Head of caudate nucleus (tissue), 42 donors: ENCODE measurements around the gene MRPL33.

ENCODE experiments used
- DNase-seq, 42 donors: peaks; one replicate each; pipeline versions ENCODE4 v3.0.0 to v3.0.0-alpha.2; 2020 to 2021; ENCODE audit warnings: mixed read lengths in 7 of 42
- intact Hi-C: fragments of 100-400 bp; cut with DNase I; formaldehyde crosslinking; loops from one replicate; pipeline ENCODE4 v1.15.0; 2022

Gene MRPL33

DNA sequence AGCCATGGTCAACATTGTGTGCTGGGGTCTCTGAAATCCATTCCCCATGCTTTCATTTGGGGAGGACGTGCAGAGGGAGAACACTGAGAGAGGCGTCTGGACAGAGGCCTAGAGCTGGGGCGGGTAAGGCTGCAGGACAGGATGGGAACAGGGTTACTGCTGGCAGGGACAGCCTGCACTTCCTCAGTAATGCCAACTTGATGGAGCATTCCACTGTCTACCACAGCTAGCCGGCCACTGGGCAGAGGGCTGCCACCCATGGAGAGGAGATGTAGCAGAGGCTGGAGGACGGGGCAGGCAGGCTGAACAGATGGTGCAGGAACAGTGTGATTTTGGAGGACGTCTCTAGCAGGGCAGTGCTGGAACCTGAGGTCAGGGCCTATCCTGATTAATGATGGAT is 29.3 kb downstream of the MRPL33 start:
- intact Hi-C loops: no loop called here
- no peak for DNase-seq

DNA sequence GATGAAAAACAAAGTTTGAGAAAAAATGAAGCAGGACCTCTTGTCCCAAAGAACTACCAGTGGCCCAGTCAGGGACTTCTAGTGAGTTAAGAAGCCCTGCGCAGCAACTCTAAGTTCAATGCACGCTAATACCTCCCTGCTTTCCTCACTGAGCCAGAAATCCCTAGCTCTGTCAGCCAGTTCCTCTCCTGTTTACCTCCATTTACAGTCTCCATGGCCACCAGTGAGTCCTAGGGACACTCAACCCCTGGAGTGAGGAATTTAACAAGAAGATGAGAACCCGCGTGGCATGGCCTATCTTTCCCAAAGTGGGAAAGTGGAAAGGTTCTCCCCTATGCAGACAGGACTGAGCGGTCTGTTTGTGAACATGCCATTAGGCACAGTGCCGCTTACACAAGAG is 31.0 kb downstream of the MRPL33 start:
- DNase-seq: no peak
- intact Hi-C loops: no loop called here

DNA sequence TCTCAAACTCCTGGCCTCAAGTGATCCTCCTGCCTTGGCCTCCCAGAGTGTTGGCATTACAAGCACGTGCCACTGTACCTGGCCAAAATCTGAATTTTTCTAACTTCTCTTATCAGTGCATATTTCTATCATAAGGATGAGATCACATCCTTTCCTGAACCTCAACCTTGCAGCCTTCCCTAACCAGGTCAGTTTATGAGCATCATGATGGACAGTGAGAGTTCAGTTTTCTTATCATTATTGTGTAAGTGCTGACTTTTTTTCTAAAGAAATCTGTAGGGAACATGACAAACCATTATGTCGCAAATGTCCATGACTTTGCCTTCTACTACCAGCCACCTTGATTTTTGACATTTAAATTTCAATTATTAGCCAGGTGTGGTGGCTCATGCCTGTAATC is 31.5 kb downstream of the MRPL33 start:
- intact Hi-C loops: no loop called here
- DNase-seq: no peak

DNA sequence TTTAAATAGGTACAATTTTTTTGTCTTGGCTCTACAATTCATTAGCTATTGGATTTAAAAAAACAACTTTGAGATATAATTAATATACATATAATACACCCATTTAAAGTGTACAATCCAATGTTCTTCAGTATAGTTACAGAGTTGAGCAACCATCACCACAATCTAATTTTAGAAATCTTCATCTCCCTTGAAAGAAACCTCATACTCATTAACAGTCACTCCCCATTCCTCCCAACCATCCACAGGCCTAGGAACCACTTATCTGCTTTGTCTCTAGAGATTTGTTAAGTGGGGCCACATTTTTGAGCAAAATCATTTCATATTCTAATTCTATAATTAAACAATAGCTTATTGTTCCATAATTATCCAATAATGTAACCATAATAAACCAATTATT is 32.6 kb downstream of the MRPL33 start:
- DNase-seq: no peak
- intact Hi-C loops: no loop called here

DNA sequence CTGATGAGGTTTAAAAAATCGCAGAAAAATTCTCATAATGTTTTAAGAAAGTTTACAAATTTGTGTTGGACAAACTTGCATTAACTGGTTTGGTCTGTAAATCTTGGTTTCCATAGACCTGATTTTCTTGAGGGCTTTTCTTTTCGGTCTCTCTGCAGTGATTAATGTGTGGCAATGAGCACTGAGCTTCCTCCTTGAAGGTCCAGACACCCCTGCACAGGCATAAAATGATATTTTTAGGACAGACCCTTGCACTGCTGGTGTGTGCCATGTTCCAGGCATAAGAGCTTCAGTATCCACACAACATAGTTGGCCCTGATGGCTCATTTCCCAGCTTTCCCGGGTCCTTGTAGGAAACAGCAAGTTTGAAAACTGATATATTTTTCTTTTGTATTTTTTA is 33.7 kb downstream of the MRPL33 start:
- no peak for DNase-seq
- intact Hi-C loops: no loop called here

DNA sequence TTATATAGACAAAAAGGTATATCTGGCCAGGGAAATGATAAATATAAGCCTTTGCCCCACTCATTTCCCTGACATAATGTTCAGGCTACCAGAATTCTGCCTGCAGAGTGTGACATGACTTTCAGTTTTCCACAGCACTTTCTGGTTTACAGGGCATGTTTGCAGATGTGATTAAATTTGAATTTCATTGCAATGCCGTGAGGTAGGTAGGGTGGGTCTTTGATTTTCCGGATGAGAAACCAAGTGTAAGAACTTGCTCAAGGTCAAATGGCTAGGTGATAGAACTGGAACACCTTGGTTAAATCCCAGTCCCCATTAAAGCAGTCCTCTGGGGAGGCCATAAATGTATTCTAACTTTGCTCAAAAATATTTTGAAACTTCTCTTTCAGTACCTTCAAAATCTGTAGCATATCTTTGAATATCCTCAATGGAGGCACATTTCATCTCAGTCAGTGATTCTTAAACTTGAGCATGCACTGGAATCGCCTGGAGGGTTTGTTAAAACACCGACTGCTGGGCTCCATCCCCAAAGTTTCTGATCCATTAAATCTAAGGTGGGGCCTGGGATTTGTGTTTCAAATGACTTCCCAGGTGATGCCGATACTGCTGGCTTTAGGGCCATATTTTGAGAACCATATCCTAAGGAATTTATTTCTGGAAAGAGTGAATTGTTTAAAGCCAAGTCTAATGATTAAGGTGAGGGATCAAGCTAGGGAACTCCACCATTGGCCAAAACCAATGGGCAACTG is 35.0 kb downstream of the MRPL33 start:
- no peak for DNase-seq

DNA sequence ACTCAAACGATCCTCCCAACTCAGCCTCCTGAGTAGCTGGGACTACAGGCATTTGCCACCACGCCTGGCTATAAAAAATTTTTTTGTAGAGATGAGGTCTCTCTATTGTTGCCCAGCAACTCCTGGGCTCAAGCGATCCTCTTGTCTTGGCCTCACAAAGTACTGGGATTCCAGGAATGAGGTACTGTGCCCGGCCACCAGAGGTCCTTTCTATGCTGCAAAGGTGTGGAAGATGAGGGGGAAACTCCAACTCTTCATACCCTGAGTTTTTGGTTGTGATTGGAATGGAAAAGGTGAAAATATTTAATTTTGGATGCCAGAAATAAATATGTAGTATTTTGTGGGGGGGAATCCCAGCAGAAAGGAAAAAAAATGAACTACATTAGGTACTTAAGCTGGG is 36.0 kb downstream of the MRPL33 start:
- intact Hi-C loops: no loop called here
- peak in 20 of 42 donors; percentile 8 to 58 (median 24) for DNase-seq

More for the DNA sequence above, 35.0 kb downstream of the MRPL33 start:
- intact Hi-C loops: no loop called here

DNA sequence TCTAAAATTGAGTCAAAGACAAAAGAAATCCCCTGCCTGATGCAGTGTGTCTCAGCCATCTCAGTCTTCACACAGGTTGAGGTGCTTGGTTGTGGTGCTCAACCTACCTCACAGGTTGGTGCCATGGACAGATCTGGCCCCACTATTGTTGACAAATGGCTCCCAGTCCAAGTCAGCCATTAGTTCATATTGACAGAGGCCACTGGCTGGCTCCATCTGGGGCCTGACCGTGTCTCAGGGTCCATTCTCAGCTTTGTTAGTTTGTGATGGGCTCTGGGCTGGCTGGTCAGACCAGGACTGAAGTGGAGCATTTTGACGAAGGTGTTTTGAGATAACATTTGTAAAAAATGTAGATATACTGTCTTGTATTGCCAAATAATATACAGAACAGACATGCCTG is 36.9 kb downstream of the MRPL33 start:
- no peak for DNase-seq
- intact Hi-C loops: no loop called here

DNA sequence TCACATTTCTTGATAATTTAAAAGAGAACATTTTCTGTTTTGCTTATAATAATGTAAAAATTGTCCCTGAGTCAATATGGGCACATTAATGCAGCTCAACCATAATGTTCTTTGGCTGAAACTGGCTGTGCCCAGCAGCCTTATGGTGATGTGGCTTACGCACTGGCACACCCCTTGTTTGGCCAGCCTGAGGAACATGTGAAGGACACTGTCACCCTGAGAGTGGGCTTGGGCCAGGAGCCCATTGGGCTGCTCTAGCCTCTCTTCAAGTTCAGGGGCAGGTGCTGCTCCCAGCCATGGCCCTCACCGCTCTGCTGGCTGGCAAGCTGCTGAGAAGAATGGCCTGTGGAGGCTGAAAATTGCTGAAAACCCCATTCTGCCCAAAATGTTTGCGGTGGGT is 37.5 kb downstream of the MRPL33 start:
- intact Hi-C loops: no loop called here
- DNase-seq: no peak

DNA sequence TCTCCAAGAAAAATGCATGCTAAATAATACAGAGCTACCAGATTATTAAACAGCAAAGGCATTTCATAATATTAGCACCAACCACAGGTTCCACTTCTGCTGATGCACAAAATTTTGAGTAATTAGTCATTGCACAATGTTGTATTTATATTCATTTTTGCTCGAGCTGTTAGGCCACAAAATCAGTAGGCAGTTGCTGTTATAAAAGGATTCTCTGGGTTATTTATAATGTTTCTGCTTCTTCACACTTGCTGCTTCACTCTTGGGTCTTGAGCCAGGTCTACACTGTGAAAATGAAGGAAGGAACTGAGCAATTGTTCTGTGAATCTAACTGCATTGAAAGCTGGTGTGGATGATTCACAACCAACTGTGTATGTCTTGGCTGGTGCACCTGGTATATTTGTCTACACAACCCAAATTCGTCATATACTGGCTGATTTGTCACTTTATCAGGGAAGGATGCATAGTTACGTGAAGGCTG is 38.3 kb downstream of the MRPL33 start:
- intact Hi-C loops: no loop called here
- DNase-seq: no peak

DNA sequence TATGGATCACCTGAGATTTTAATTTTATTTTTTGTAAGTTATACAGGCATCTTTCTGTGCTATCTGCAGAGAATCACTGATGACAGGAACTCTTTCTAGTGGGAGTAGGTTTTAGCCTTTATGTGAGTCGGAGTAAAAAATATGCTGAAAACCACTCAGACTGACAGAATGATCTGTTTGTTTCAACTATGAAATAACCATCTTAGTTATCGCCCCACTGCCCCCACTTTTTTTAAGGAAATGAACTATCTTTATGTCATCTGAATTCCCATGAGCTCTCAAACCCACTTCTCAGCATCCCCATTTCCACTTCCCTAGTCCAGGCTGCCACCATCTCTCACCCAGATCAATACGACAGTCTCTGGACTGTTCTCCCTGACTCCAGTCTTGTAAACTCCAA is 38.9 kb downstream of the MRPL33 start:
- no peak for DNase-seq
- intact Hi-C loops: no loop called here

DNA sequence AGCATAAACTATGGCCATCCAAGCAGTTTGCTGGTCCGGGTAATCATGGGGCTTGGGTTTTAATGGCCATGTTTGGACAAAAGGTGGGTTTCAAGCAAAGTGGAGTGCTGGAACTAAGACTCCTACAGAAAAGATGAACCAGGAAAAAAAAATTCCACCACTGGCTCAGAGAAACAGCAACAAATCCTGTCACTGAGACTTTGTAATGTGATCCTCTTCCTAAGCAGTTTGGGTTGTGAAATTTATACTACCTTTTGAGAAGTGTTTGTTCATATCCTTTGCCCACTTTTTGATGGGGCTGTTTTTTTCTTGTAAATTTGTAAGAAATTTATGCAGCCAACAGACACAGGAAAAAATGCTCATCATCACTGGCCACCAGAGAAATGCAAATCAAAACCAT is 40.2 kb downstream of the MRPL33 start:
- DNase-seq: no peak
- intact Hi-C loops: no loop called here

DNA sequence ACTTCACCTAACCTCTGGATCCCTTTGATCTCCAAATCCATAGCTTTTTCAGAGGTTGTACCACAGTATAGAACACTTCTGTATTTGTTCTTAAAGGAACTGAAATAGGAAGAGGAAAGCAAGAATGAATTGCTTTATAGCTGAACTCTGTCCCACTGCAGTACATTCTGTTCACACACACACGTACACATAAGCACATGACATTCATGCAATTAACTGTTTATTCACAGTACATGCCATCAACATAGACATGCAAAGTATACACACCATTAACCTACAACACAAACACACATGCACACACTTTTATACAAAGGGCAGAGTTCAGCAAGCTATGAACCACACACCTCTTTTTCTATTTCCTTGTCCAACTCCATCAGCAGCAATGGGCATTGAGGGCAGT is 43.2 kb downstream of the MRPL33 start:
- intact Hi-C loops: no loop called here
- DNase-seq: no peak

DNA sequence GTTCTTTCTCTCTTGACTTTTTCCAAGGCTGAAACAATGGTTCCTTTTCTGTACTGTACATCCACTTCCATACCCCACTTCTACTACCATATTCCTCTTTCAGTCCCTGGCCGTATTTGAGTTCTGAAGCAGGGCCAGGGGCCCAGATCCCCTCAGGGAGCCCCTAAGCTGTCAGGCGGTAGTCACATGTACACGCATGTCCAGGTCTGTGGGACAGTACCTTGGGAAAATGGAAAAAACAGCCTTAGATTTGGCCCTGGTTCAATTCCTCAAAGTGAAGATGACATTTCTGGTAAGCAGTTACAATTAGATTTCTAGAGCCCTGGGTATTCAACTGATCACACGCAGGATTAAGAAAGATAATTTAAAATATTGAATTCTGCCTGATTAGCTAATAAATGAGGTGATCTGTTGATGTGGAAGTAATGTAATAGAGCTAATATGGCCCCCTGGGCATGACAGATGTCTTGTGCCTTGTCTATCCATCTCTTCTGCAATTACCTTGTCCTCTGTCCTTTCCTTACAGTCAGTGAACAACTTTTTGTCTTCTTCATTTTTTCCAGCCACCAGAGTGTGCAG is 44.4 kb downstream of the MRPL33 start:
- intact Hi-C loops: no loop called here
- no peak for DNase-seq

DNA sequence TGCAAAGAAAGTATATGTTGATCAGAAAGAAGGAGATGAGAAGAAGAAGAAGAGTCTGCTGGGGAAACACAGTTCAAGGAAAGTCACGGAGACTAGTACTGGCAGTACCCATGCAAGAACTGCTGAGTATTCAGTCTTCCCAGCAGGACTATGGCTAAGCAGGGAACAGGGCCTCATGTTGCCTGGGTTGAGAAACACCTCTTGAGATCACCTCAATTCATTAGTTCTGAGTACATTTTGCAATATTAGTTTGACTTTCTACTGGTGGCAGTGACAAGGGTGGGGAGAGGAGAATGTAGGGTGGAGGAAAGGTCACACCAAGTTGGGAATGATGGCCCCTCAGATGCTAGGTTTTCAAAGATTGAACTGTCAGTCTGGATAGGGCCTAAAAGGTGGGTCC is 50.5 kb downstream of the MRPL33 start:
- intact Hi-C loops: no loop called here
- no peak for DNase-seq

DNA sequence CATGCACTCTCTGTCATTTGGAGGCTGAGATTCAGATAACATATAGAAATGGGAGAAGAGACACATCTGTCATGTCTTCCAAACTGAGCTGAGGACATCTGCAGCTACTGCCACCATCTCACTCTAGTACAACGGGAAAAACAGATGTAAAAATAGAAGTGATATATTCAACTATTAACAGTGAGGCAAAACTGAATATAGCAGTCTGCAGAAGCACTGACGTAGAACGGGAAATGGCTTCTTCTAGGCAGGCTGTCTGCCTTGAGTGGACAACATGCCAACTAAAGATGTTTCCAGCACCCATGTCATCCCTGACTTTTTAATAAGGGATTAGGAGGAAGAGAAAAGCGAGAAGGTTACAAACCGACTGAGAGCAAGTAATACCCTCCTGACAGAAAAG is 51.6 kb downstream of the MRPL33 start:
- intact Hi-C loops: no loop called here
- peak in 4 of 42 donors; percentile 6 to 29 (median 18) for DNase-seq

DNA sequence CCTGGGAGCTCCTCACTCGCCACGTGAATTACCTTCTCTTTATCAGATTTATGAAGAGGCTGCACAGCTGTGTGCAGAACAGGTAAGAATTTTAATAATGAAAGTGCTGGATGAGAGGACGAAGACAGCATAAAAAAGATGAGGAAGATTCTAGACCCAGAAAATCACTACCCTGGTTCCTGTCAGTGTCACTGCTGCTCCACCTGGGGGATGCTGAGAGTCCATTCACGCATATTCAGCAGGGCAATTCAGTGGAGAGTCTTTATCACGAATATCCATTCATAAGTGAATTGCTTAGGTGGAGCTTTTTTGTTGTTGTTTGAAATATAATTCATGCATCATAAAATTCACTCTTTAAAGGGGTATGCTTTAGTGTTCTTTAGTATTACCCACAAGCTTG is 52.0 kb downstream of the MRPL33 start:
- intact Hi-C loops: no loop called here
- DNase-seq: peak in 6 of 42 donors; percentile 12 to 41 (median 24)

DNA sequence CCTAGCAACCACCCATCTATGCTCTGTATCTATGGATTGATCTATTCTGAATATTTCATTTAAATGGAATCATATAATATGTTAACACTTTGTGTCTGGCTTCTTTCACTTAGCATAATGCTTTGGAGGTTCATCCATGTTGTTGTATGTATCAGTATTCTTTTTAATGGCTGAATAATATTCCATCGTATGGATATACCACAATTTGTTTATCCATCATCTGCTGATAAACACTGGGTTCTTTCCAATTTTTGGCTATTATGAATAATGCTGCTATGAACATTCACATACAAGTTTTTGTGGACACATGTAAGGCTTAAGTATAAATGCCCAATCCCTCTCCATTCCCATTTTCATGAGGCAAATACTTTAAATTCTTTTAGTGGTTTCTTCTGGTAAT is 52.9 kb downstream of the MRPL33 start:
- intact Hi-C loops: no loop called here
- no peak for DNase-seq

DNA sequence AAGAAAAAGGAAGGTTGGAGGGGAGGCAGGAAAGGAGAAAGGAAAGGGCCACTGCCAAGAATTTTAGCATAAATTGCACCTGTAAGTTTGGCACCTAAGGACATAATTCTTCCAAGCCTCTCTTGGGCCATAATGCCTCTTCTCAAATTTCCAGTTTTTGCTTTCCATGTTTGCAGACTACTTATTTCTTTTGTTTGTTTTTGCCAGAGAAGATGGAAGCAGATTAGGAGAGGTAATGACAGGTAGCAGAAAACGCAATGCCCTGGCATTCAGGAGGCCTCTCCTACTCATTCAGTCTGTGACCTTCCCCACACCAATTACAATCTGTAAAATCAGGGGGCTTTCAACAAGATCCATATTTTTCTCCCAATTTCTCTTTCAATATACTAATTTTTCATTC is 56.8 kb downstream of the MRPL33 start:
- no peak for DNase-seq
- intact Hi-C loops: no loop called here
